ENCODE measurements around the gene WNT4.

GRCh38 chr1:22133247-22133930, 9.5 kb downstream of the WNT4 start:
- no peak for TF ChIP-seq CTCF (IDR thresholded peaks at IDR 0.05)
- no peak for TF ChIP-seq POLR2A (IDR thresholded peaks at IDR 0.05)
- no peak for TF ChIP-seq POLR2AphosphoS5 (IDR thresholded peaks at IDR 0.05)

All from prostate gland (tissue), 2 donors.